ENCODE measurements around the gene RAPGEF2.

The RAPGEF2 gene

DNA sequence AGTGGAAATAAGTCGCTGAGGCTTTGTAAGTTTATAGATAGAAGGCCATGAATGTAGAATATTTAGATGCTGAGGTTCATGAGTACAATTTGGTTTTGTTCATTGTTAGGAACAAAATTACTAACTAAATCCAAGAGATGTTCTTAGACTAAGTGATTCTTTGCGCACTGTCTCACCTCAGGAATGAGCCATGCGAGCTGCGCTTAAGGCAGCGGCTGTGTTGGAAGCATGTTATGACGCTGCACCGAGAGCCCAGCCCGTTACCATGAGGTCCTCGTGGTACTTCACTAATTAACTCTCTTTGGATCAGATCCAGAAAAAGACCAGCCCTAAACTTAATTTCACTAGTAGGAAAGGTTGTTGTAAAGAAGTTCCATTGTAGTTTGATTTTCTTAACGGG lies 166.2 kb downstream of the RAPGEF2 start:
- no peaks in the 10 kb centered on the region for H3K9me3 ChIP-seq
- H3K27ac ChIP-seq = peak overlapping the region; percentile 49 to 68
- no peaks in the 10 kb centered on the region for H3K27me3 ChIP-seq
- peaks cover 0 to 64% (median 21%) of the 10 kb centered on the region in 4 donors for H3K4me1 ChIP-seq
- H3K36me3 ChIP-seq = no peaks in the 10 kb centered on the region
- intact Hi-C loops (cut with DNase I; ENCODE audit: low total_unique reads) = no loop called here
- TF ChIP-seq, protein P1, sequence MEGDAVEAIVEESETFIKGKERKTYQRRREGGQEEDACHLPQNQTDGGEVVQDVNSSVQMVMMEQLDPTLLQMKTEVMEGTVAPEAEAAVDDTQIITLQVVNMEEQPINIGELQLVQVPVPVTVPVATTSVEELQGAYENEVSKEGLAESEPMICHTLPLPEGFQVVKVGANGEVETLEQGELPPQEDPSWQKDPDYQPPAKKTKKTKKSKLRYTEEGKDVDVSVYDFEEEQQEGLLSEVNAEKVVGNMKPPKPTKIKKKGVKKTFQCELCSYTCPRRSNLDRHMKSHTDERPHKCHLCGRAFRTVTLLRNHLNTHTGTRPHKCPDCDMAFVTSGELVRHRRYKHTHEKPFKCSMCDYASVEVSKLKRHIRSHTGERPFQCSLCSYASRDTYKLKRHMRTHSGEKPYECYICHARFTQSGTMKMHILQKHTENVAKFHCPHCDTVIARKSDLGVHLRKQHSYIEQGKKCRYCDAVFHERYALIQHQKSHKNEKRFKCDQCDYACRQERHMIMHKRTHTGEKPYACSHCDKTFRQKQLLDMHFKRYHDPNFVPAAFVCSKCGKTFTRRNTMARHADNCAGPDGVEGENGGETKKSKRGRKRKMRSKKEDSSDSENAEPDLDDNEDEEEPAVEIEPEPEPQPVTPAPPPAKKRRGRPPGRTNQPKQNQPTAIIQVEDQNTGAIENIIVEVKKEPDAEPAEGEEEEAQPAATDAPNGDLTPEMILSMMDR (IDR thresholded peaks at IDR 0.05) = no peak
- H3K4me3 ChIP-seq = no peak overlapping the region
- DNase-seq = no peak

DNA sequence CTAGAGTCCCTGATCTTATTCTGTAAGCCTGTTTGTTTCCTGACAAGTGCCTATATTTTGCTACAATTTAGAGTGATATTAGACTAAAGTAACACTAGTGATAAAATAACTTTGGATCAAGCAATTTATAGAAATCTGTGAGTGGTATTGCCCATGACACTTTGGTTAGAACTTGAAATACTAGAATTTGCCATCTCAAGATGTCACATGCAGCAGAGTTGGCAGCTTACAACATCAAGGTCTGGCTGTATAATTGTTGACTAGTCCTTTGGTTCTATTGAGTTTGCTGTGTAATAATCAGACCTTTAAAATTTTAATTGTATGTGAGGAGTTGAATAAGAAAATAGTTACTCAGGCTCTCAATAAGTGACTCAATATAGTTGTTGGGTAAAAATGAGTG lies 167.1 kb downstream of the RAPGEF2 start:
- intact Hi-C loops (cut with DNase I; ENCODE audit: low total_unique reads) = no loop called here
- Histone ChIP-seq H3K27ac (peak overlapping the region; percentile 30 to 49), H3K27me3 (no peaks in the 10 kb centered on the region), H3K36me3 (no peaks in the 10 kb centered on the region), H3K9me3 (no peaks in the 10 kb centered on the region), H3K4me3 (no peak overlapping the region), H3K4me1 (peaks cover 0 to 67% (median 21%) of the 10 kb centered on the region in 4 donors)
- DNase-seq = no peak
- TF ChIP-seq, protein P1 (IDR thresholded peaks at IDR 0.05) = no peak

DNA sequence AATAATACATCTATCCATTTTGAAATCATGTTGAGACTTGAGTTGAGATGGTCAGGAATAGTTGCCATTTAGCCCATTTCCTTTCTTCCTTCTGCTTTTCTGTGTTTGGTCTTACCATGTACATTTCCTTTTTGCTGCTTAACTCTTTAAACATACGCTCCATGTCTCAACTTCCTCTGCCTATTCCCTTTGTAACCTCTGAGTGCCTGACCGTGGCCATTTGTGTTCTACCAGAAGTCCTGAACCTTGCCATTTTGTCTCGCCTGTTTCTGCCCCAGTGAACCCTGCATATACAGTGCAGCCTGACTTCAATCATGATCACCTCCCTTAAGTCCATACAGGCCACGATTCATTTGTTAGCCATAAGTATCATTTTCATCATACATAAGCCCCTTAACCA lies 169.0 kb downstream of the RAPGEF2 start:
- Histone ChIP-seq H3K36me3 (no peaks in the 10 kb centered on the region), H3K9me3 (no peaks in the 10 kb centered on the region), H3K4me3 (no peak overlapping the region), H3K27ac (peak overlapping the region; percentile 3 to 20), H3K4me1 (peaks cover 0 to 62% (median 19%) of the 10 kb centered on the region in 4 donors), H3K27me3 (no peaks in the 10 kb centered on the region)
- intact Hi-C loops (cut with DNase I; ENCODE audit: low total_unique reads) = no loop called here
- TF ChIP-seq, protein P1 (IDR thresholded peaks at IDR 0.05) = no peak
- DNase-seq = no peak

DNA sequence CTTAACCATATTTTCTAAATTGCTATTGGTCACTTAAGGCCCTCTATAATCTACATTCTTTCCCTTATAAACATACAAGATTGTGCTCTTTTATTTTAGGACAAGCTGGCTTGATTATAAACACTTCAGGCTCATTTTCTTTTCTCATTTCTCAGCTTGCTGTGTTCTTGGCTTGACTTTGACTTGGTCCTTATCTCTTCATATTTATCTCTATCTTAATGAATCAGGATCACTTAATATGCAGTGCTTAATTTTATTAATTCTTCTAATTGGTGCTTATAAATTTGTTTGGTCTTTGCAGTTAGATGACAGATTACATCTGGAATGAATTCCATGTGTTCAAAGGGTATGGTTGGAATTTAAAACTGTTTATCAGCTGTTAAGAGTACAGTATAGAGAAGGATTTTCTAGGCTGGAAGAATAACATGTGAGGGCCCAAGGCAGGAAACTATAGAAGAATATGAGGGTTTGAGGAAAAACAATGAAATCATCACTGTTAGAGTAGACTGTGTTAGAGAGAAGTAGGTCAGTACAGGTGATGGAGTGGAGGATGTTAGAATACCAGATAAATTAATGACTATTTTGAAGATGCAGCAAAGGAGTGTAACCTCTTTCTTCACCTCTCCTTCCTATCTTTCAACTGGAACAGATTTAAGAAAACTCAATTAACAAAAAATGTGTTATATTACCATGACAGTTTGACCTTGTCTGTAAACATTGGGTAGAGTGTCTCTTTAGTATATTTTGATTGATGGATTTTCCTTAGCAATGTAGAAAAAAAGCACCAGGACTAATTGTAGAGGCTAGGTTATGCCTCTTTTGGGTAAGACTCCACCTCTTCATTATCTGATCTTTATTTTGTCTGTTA lies 169.6 kb downstream of the RAPGEF2 start:
- Histone ChIP-seq H3K36me3 (no peaks in the 10 kb centered on the region), H3K4me1 (peaks cover 0 to 57% (median 17%) of the 10 kb centered on the region in 4 donors), H3K9me3 (no peaks in the 10 kb centered on the region), H3K27ac (peak overlapping the region; percentile 3 to 20), H3K27me3 (no peaks in the 10 kb centered on the region), H3K4me3 (no peak overlapping the region)
- intact Hi-C loops (cut with DNase I; ENCODE audit: low total_unique reads) = no loop called here
- TF ChIP-seq, protein P1 (IDR thresholded peaks at IDR 0.05) = no peak
- DNase-seq = no peak

DNA sequence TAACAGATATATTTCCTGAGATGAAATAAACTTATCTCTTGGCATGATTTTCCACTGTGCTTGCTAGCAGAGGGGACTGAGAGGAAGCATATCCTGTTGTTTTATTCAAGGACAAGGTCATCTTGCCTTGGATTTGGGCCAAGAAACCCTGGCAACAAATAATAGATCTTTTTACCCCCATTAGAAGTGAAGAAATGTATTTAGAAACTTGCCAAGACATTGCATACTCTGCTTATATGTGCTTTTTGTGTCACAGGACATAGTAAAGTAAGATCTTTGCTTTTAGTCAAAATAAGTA lies 170.2 kb downstream of the RAPGEF2 start:
- Histone ChIP-seq H3K27me3 (no peaks in the 10 kb centered on the region), H3K4me1 (peaks cover 0 to 57% (median 17%) of the 10 kb centered on the region in 4 donors), H3K4me3 (no peak overlapping the region), H3K36me3 (no peaks in the 10 kb centered on the region), H3K9me3 (no peaks in the 10 kb centered on the region), H3K27ac (peak overlapping the region; percentile 3 to 20)
- TF ChIP-seq, protein P1 (IDR thresholded peaks at IDR 0.05) = no peak
- intact Hi-C loops (cut with DNase I; ENCODE audit: low total_unique reads) = no loop called here
- DNase-seq = no peak

Measured in tibial artery (tissue), 4 donors.